K562 (cell line): ENCODE results near the gene LMO2. TPM values are rescaled to one million over a fixed set of nuclear protein-coding genes. Genes with fewer than 3 reads are reported as not detected.

ENCODE experiments used
- ATF7 ChIP-seq: fragments of 450-650 bp; IDR thresholded peaks from 2 replicates; pipeline ENCODE4 v1.7.1; 2014; ENCODE audit warnings: mild to moderate bottlenecking, moderate library complexity
- BACH1 ChIP-seq: fragments of 200-800 bp; sonication (Bioruptor generic); IDR thresholded peaks from 2 replicates; pipeline ENCODE4 v1.6.1; 2016; ENCODE audit warnings: missing genetic modification characterization, missing compliant biosample characterization
- CBFA2T3 ChIP-seq: fragments of 450-650 bp; IDR thresholded peaks from 2 replicates; pipeline ENCODE4 v1.6.1; 2017
- CBX3 ChIP-seq, 2 experiments: IDR thresholded peaks; 1 replicate in 1 of 2; 2 replicates in 1 of 2; pipeline ENCODE4 v1.6.1; 2012; ENCODE audit warnings: inconsistent platforms in 2 of 2, low read length in 2 of 2, borderline replicate concordance in 1 of 2, control low read depth in 1 of 2
- CCNT2 ChIP-seq: IDR thresholded peaks from 2 replicates; pipeline ENCODE4 v1.6.1; 2011; ENCODE audit warnings: borderline replicate concordance, low read depth, mild to moderate bottlenecking, moderate library complexity, mixed read lengths, low read length; ENCODE audit not compliant: insufficient read length; ENCODE audit errors: extremely low read depth
- EP300 ChIP-seq: IDR thresholded peaks from 2 replicates; pipeline ENCODE4 v1.6.1; 2012; ENCODE audit warnings: low read length, improper control_type of control experiment
- FOSL1 ChIP-seq: fragments of 200-800 bp; sonication (Bioruptor generic); conservative IDR thresholded peaks from 2 replicates; pipeline ENCODE4 v1.6.1; 2016; ENCODE audit warnings: missing genetic modification characterization, missing compliant biosample characterization
- FOXP1 ChIP-seq: sonication (generic); formaldehyde crosslinking; IDR thresholded peaks from 2 replicates; pipeline ENCODE4 v1.8.0; 2022; ENCODE audit warnings: mild to moderate bottlenecking, missing genetic modification reagents
- GATA2 ChIP-seq: sonication (generic); formaldehyde crosslinking; IDR thresholded peaks from 2 replicates; pipeline ENCODE4 v1.4.0; 2020; ENCODE audit warnings: mild to moderate bottlenecking, missing genetic modification reagents
- JUND ChIP-seq, 2 experiments: IDR thresholded peaks; 2 replicates in 1 of 2; 3 replicates in 1 of 2; pipeline ENCODE4 v1.6.1; 2011; ENCODE audit warnings: borderline replicate concordance in 2 of 2, low read depth in 2 of 2, low read length in 2 of 2, improper control_type of control experiment in 1 of 2, missing biosample characterization in 1 of 2, missing genetic modification characterization in 1 of 2, missing genetic modification reagents in 1 of 2
- MAFG ChIP-seq: fragments of 450-650 bp; conservative IDR thresholded peaks from 2 replicates; pipeline ENCODE4 v1.6.1; 2016; ENCODE audit warnings: missing genetic modification characterization, missing compliant biosample characterization
- MAZ ChIP-seq, 2 experiments: fragments of 450-650 bp in 1 of 2; sonication (generic) in 1 of 2; formaldehyde crosslinking; IDR thresholded peaks in 1 of 2; conservative IDR thresholded peaks in 1 of 2; 2 replicates each; pipeline versions ENCODE4 v1.4.0 to v1.5.0; 2020; ENCODE audit warnings: mild to moderate bottlenecking in 1 of 2, missing genetic modification reagents in 1 of 2
- MNT ChIP-seq, 2 experiments: fragments of 450-650 bp; conservative IDR thresholded peaks; 2 replicates each; pipeline ENCODE4 v1.6.1; 2017; ENCODE audit warnings: mild to moderate bottlenecking in 2 of 2, moderate library complexity in 2 of 2
- MTA1 ChIP-seq: fragments of 450-650 bp; IDR thresholded peaks from 2 replicates; pipeline ENCODE4 v1.6.1; 2017; ENCODE audit warnings: borderline replicate concordance
- MYC ChIP-seq, 2 experiments: fragments of 250-450 bp in 1 of 2; sonication (Bioruptor Pico) in 1 of 2; IDR thresholded peaks; 2 replicates each; pipeline versions ENCODE4 v1.5.1 to v1.6.1; 2012 to 2021; ENCODE audit warnings: low read depth in 2 of 2, borderline replicate concordance in 1 of 2, improper control_type of control experiment in 1 of 2, low read length in 1 of 2, mild to moderate bottlenecking in 1 of 2, moderate library complexity in 1 of 2
- NFIC ChIP-seq: fragments of 450-650 bp; IDR thresholded peaks from 2 replicates; pipeline ENCODE4 v1.6.1; 2017; ENCODE audit warnings: mild to moderate bottlenecking, inconsistent platforms
- POLR2AphosphoS5 ChIP-seq: IDR thresholded peaks from 2 replicates; pipeline ENCODE4 v1.6.1; 2011; ENCODE audit warnings: mild to moderate bottlenecking, low read depth, low read length, moderate library complexity; ENCODE audit not compliant: control insufficient read depth, insufficient read depth
- POLR2B ChIP-seq: fragments of 450-650 bp; IDR thresholded peaks from 2 replicates; pipeline ENCODE4 v1.6.1; 2018; ENCODE audit warnings: low read depth; ENCODE audit not compliant: partially characterized antibody
- RNF219 ChIP-seq: fragments of 250-450 bp; sonication (Bioruptor Pico); IDR thresholded peaks from 2 replicates; pipeline ENCODE4 v1.5.0; 2022; ENCODE audit warnings: mild to moderate bottlenecking
- SPI1 ChIP-seq: IDR thresholded peaks from 2 replicates; pipeline ENCODE4 v1.6.1; 2011; ENCODE audit warnings: low read depth, low read length, control low read depth, borderline replicate concordance
- ZNF263 ChIP-seq: sonication (generic); formaldehyde crosslinking; IDR thresholded peaks from 2 replicates; pipeline ENCODE4 v1.8.0; 2022; ENCODE audit warnings: mild to moderate bottlenecking, missing genetic modification reagents, borderline replicate concordance
- polyA plus RNA-seq, 8 experiments: library from polyadenylated mRNA; depleted of rRNA in 4 of 8; stranded (reverse) in 5 of 8; unstranded in 3 of 8; fragments of >200 nt; fragmentation: Nextera tagmentation in 2 of 8; fragmentation: Illumina TruSeq in 1 of 8; extraction: Ambion mirVana in 2 of 8; extraction: Trizol in 1 of 8; gene quantifications; 2 replicates each; pipeline versions ENCODE4 v1.2.1 to v1.2.3, GENCODE V29; 2011 to 2014; ENCODE audit warnings: inconsistent platforms in 1 of 8, missing spikeins in 1 of 8
- total RNA-seq, 7 experiments: library from RNA; depleted of rRNA in 6 of 7; stranded (reverse); fragments of >200 nt in 6 of 7; fragmentation: Illumina TruSeq in 2 of 7; extraction: Trizol in 2 of 7; gene quantifications; 2 replicates each; pipeline versions ENCODE4 v1.2.1 to v1.2.3, GENCODE V29; 2011 to 2021; ENCODE audit warnings: low replicate concordance in 1 of 7

Gene LMO2
- total and polyA plus RNA-seq, 9 of the 15 experiments (the other 6 are each of a cell fraction or from before 2014, with no cell fraction given) = 6.9 to 126 (median 91.5) TPM

- TF ChIP-seq POLR2B (peak; percentile 28), CCNT2 (peak; percentile 54), MNT (conservative IDR thresholded peaks at IDR 0.05) (peak in 1 of 2 experiments; percentile 56; a peak in 1 of 4 replicates), POLR2AphosphoS5 (peak; percentile 84), ATF7 (peak; percentile 71), JUND (IDR thresholded peaks at IDR 0.05; ENCODE audit: borderline replicate concordance, low read depth, low read length) (peak; percentile 71), JUND (tag; IDR thresholded peaks at IDR 0.05; ENCODE audit: borderline replicate concordance, low read depth, low read length) (peak; percentile 72; the same call in 1 of the 3 replicates), CBX3 (IDR thresholded peaks at IDR 0.05; ENCODE audit: borderline replicate concordance in 1 of 2, low read length in 2 of 2) (0 out of 3 replicates have a peak, but pooled peaks of 1 of the 2 experiments have one; percentile 13), RNF219 (no peak), MTA1 (peak; percentile 76), GATA2 (CRISPR knock-in tag) (peak; percentile 49; the same call in 1 of the 2 replicates), NFIC (peak; percentile 71), FOSL1 (tag) (peak; percentile 89), MAZ (CRISPR knock-in tag; conservative IDR thresholded peaks at IDR 0.05 in 1 of 2, IDR thresholded peaks at IDR 0.05 in 1 of 2) (peak in 1 of 2 experiments; percentile 48; a peak in 1 of 4 replicates), CBFA2T3 (peak; percentile 93), FOXP1 (CRISPR knock-in tag) (no peak), SPI1 (peak; percentile 78), EP300 (peak; percentile 87), BACH1 (tag) (peak; percentile 63), MAFG (tag) (no peak), MYC (IDR thresholded peaks at IDR 0.05; ENCODE audit: low read depth, low read length) (0 out of 2 replicates have a peak, but pooled peaks have one; percentile 10), MYC (CRISPR knock-in tag; IDR thresholded peaks at IDR 0.05; ENCODE audit: borderline replicate concordance, low read depth) (no peak), ZNF263 (CRISPR knock-in tag) (0 out of 2 replicates have a peak, but pooled peaks have one; percentile 48)
Observed at GRCh38 chr11:33936725-33937604, 45.1 kb upstream of the LMO2 start (continued).
